Astrocyte (in vitro differentiated cells and primary cell): ENCODE measurements around the gene COA6. TPM values are rescaled to one million over a fixed set of nuclear protein-coding genes. Genes with fewer than 3 reads are reported as not detected.

Experiments used
- DNase-seq: peaks from one replicate; pipeline ENCODE4 v3.0.0-alpha.2; 2010; ENCODE audit warnings: low read depth
- FAIRE-seq: peaks from 2 replicates; lab custom pipeline; 2011; peaks lifted over from hg19 to GRCh38; lab: Jason Lieb, UNC
- H2AFZ ChIP-seq: 2 replicates; pipeline ENCODE4 v1.6.0; 2012; ENCODE audit warnings: low read depth, low read length, inconsistent platforms
- H3K27ac ChIP-seq: 2 replicates; pipeline ENCODE4 v1.5.1; 2011; ENCODE audit warnings: low read depth, low read length, inconsistent platforms
- H3K27me3 ChIP-seq: 2 replicates; pipeline ENCODE4 v1.6.0; 2011; ENCODE audit warnings: low read length, inconsistent platforms; ENCODE audit not compliant: insufficient read depth
- H3K36me3 ChIP-seq: 2 replicates; pipeline ENCODE4 v1.5.1; 2011; ENCODE audit warnings: low read length, inconsistent platforms; ENCODE audit not compliant: insufficient read depth
- H3K4me1 ChIP-seq: 2 replicates; pipeline ENCODE4 v1.5.1; 2011; ENCODE audit warnings: low read length, inconsistent platforms; ENCODE audit not compliant: insufficient read depth
- H3K4me2 ChIP-seq: 2 replicates; pipeline ENCODE4 v1.6.0; 2012; ENCODE audit warnings: low read length, inconsistent platforms
- H3K4me3 ChIP-seq: 2 replicates; pipeline ENCODE4 v1.5.1; 2011; ENCODE audit warnings: low read depth, mild to moderate bottlenecking, low read length, inconsistent platforms; ENCODE audit not compliant: insufficient read depth
- H3K79me2 ChIP-seq: 2 replicates; pipeline ENCODE4 v1.6.0; 2012; ENCODE audit warnings: mild to moderate bottlenecking, low read length, inconsistent platforms; ENCODE audit not compliant: insufficient read depth
- H3K9ac ChIP-seq: 2 replicates; pipeline ENCODE4 v1.6.0; 2012; ENCODE audit warnings: mild to moderate bottlenecking, low read length, inconsistent platforms
- H3K9me3 ChIP-seq: 2 replicates; pipeline ENCODE4 v1.5.1; 2012; ENCODE audit warnings: low read depth, mild to moderate bottlenecking, low read length, inconsistent platforms; ENCODE audit not compliant: insufficient read depth
- H4K20me1 ChIP-seq: 2 replicates; pipeline ENCODE4 v1.6.0; 2012; ENCODE audit warnings: low read length, inconsistent platforms; ENCODE audit not compliant: insufficient read depth
- H3K27ac Mint-ChIP-seq: one replicate; pipeline ENCODE4 v1.8.0; 2021; ENCODE audit warnings: mild to moderate bottlenecking, mixed read lengths; ENCODE audit not compliant: unreplicated experiment
- H3K27me3 Mint-ChIP-seq: one replicate; pipeline ENCODE4 v1.8.0; 2021; ENCODE audit warnings: low read depth, mixed read lengths; ENCODE audit not compliant: unreplicated experiment
- H3K36me3 Mint-ChIP-seq: one replicate; pipeline ENCODE4 v1.8.0; 2021; ENCODE audit warnings: low read depth, mixed read lengths; ENCODE audit not compliant: unreplicated experiment
- H3K4me1 Mint-ChIP-seq: one replicate; pipeline ENCODE4 v1.8.0; 2021; ENCODE audit warnings: low read depth, mixed read lengths; ENCODE audit not compliant: unreplicated experiment
- H3K4me3 Mint-ChIP-seq: one replicate; pipeline ENCODE4 v1.8.0; 2021; ENCODE audit warnings: mild to moderate bottlenecking, moderate library complexity, mixed read lengths; ENCODE audit not compliant: unreplicated experiment
- H3K9me3 Mint-ChIP-seq: one replicate; pipeline ENCODE4 v1.8.0; 2021; ENCODE audit warnings: mild to moderate bottlenecking, mixed read lengths; ENCODE audit not compliant: unreplicated experiment
- EZH2 ChIP-seq: IDR thresholded peaks from 2 replicates; pipeline ENCODE4 v1.6.1; 2012; ENCODE audit warnings: mild to moderate bottlenecking, low read length, inconsistent platforms; ENCODE audit not compliant: insufficient read depth
- total RNA-seq: library from RNA; stranded (reverse); gene quantifications from 2 replicates; pipeline ENCODE4 v1.2.1, GENCODE V29; 2021
- TF ChIP-seq, protein P1 (sequence below): IDR thresholded peaks from 2 replicates; pipeline ENCODE4 v1.5.1; 2011; ENCODE audit warnings: low read depth, mild to moderate bottlenecking, inconsistent platforms, low read length, moderate library complexity; ENCODE audit not compliant: insufficient read depth

The COA6 gene
- total RNA-seq, 1 donor from 2014 or later = 22.0 TPM

DNA sequence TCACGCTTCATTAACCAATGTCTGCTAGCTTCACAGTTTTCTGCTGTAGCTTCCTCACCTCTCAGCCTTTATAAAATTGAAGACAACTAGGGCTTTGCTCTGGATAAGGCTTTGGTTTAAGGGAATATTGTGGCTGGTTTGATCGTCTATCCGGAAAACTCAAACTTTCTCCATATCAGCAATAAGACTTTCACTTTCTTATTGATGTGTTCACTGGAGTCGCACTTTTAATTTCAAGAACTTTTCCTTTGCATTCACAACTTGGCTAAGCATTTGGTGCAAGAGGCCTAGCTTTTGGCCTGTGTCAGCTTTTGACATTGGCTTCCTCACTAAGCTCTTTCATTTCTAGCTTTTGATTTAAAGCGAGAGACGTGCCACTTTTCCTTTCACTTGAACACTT lies 12.9 kb downstream of the COA6 start:
- no peak overlapping the region for H3K27ac Mint-ChIP-seq
- H3K27me3 Mint-ChIP-seq = no peaks in the 10 kb centered on the region
- DNase-seq = no peak
- TF ChIP-seq, protein P1, sequence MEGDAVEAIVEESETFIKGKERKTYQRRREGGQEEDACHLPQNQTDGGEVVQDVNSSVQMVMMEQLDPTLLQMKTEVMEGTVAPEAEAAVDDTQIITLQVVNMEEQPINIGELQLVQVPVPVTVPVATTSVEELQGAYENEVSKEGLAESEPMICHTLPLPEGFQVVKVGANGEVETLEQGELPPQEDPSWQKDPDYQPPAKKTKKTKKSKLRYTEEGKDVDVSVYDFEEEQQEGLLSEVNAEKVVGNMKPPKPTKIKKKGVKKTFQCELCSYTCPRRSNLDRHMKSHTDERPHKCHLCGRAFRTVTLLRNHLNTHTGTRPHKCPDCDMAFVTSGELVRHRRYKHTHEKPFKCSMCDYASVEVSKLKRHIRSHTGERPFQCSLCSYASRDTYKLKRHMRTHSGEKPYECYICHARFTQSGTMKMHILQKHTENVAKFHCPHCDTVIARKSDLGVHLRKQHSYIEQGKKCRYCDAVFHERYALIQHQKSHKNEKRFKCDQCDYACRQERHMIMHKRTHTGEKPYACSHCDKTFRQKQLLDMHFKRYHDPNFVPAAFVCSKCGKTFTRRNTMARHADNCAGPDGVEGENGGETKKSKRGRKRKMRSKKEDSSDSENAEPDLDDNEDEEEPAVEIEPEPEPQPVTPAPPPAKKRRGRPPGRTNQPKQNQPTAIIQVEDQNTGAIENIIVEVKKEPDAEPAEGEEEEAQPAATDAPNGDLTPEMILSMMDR = no peak
- no peak for TF ChIP-seq EZH2
- FAIRE-seq = no peak
- Histone ChIP-seq H2AFZ (no peak overlapping the region), H3K27me3 (no peaks in the 10 kb centered on the region), H3K4me3 (no peak overlapping the region), H3K27ac (no peak overlapping the region), H4K20me1 (peaks cover 3% of the 10 kb centered on the region), H3K9me3 (no peaks in the 10 kb centered on the region), H3K36me3 (peaks cover 10% of the 10 kb centered on the region), H3K79me2 (no peaks in the 10 kb centered on the region), H3K9ac (no peak overlapping the region), H3K4me1 (no peaks in the 10 kb centered on the region), H3K4me2 (no peak overlapping the region)
- H3K4me3 Mint-ChIP-seq = no peak overlapping the region
- H3K36me3 Mint-ChIP-seq = peaks cover 9% of the 10 kb centered on the region
- no peaks in the 10 kb centered on the region for H3K9me3 Mint-ChIP-seq
- H3K4me1 Mint-ChIP-seq = no peaks in the 10 kb centered on the region

DNA sequence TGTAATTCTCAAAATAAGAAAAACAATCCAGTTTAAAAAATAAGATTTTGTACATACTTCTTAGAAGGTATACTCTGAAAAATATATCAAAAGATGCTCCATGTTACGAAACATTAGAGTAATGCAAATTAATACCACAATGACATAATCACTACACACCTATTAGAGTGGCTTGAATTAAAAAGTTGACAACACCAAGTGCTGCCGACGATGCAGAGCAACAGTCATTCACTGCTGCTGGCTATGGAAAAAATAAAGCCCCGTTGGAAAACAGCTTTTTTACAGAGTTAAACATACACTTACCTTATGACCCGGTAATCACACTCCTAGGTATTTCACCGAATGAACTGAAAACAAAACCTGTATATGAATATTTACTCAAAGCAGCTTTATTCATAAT lies 14.8 kb downstream of the COA6 start:
- Histone ChIP-seq H3K27me3 (no peaks in the 10 kb centered on the region), H4K20me1 (no peaks in the 10 kb centered on the region), H3K9ac (no peak overlapping the region), H3K4me3 (no peak overlapping the region), H3K27ac (no peak overlapping the region), H2AFZ (no peak overlapping the region), H3K4me1 (no peaks in the 10 kb centered on the region), H3K36me3 (peaks cover 13% of the 10 kb centered on the region), H3K9me3 (no peaks in the 10 kb centered on the region), H3K79me2 (no peaks in the 10 kb centered on the region), H3K4me2 (no peak overlapping the region)
- FAIRE-seq = no peak
- no peak overlapping the region for H3K27ac Mint-ChIP-seq
- no peak for DNase-seq
- H3K4me3 Mint-ChIP-seq = no peak overlapping the region
- TF ChIP-seq EZH2 = no peak
- TF ChIP-seq, protein P1 = no peak
- H3K36me3 Mint-ChIP-seq = peaks cover 6% of the 10 kb centered on the region
- H3K27me3 Mint-ChIP-seq = no peaks in the 10 kb centered on the region
- H3K4me1 Mint-ChIP-seq = no peaks in the 10 kb centered on the region
- no peaks in the 10 kb centered on the region for H3K9me3 Mint-ChIP-seq

DNA sequence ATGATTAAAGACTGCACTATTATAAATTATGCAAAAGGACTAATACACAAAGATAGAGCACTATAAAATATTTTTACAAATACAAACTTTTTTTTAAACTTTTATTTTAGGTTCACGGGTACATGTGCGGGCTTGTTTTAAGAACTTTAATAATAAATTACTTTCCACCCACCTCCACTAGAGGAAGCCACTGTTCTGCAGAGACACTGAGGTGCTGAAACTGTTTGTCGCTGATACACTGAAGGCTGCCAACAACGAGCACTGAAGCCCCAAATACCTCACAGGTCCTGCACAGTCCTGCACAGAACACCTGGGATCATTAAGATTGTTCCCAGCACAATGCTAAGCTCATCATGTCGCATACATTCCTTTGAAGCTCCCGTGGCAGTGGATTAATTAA lies 19.9 kb downstream of the COA6 start:
- H3K36me3 Mint-ChIP-seq = peaks cover 6% of the 10 kb centered on the region
- FAIRE-seq (no peak), DNase-seq (no peak)
- no peaks in the 10 kb centered on the region for H3K9me3 Mint-ChIP-seq
- no peak overlapping the region for H3K9ac ChIP-seq
- H3K36me3 ChIP-seq = peaks cover 11% of the 10 kb centered on the region
- H4K20me1 ChIP-seq = no peaks in the 10 kb centered on the region
- no peaks in the 10 kb centered on the region for H3K79me2 ChIP-seq
- H3K4me3 Mint-ChIP-seq = no peak overlapping the region
- no peaks in the 10 kb centered on the region for H3K4me1 ChIP-seq
- TF ChIP-seq, protein P1 = no peak
- no peak for TF ChIP-seq EZH2
- H3K27ac ChIP-seq = no peak overlapping the region
- no peak overlapping the region for H2AFZ ChIP-seq
- H3K4me1 Mint-ChIP-seq = no peaks in the 10 kb centered on the region
- no peaks in the 10 kb centered on the region for H3K9me3 ChIP-seq
- H3K27ac Mint-ChIP-seq = no peak overlapping the region
- no peak overlapping the region for H3K4me3 ChIP-seq
- no peaks in the 10 kb centered on the region for H3K27me3 Mint-ChIP-seq
- no peaks in the 10 kb centered on the region for H3K27me3 ChIP-seq
- no peak overlapping the region for H3K4me2 ChIP-seq
